Measurements from ENCODE around the gene CCND2.
A peak's percentile ranks its signal among the peaks of the same experiment; 100 is the strongest.

- TF ChIP-seq POLR2AphosphoS5 (IDR thresholded peaks at IDR 0.05; ENCODE audit: borderline replicate concordance, low read depth, low read length): peak; percentile 82; the same call in 1 of the 2 replicates
- TF ChIP-seq EZH2 (IDR thresholded peaks at IDR 0.05): no peak
These were observed 47.5 kb downstream of the CCND2 start, which contains the start of gene TIGAR for GRCh38 chr12:4320853-4321701.
